SK-N-MC (cell line): ENCODE results near the gene GK.

Source experiments
- EZH2 ChIP-seq: fragments of 200-600 bp; sonication (generic); IDR thresholded peaks from one replicate; pipeline ENCODE4 v1.6.1; 2017; ENCODE audit warnings: antibody characterized with exemption
- FOXP2 ChIP-seq: optimal IDR thresholded peaks from 2 replicates; pipeline ENCODE3; 2011; ENCODE audit warnings: mild to moderate bottlenecking, moderate library complexity; ENCODE audit not compliant: insufficient read depth; ENCODE audit errors: extremely low read length, control extremely low read depth
- POLR2AphosphoS5 ChIP-seq: IDR thresholded peaks from 2 replicates; pipeline ENCODE4 v1.6.1; 2012; ENCODE audit warnings: mild to moderate bottlenecking, low read depth, low read length, borderline replicate concordance

GRCh38 chrX:30713061-30713525 is 59.9 kb downstream of the GK start:
- TF ChIP-seq EZH2, result no peak
- TF ChIP-seq POLR2AphosphoS5, result no peak
- no peak for TF ChIP-seq FOXP2
